GM10266 (cell line): ENCODE results near the gene NUB1.

Experiments used
- DNase-seq: peaks from one replicate; pipeline ENCODE4 v3.0.0; 2012; ENCODE audit errors: extremely low spot score
- CTCF ChIP-seq: IDR thresholded peaks from 2 replicates; pipeline ENCODE4 v1.5.1; 2012; ENCODE audit warnings: mild to moderate bottlenecking, low read depth; ENCODE audit not compliant: control insufficient read depth, insufficient read depth; ENCODE audit errors: missing control alignments

The NUB1 gene

GRCh38 chr7:151345576-151346469 is 4.2 kb downstream of the NUB1 start:
- no peak for TF ChIP-seq CTCF

GRCh38 chr7:151346470-151346769 is 4.8 kb downstream of the NUB1 start:
- no peak for DNase-seq
- TF ChIP-seq CTCF: no peak

More at GRCh38 chr7:151345576-151346469, 4.2 kb downstream of the NUB1 start:
- DNase-seq: no peak

GRCh38 chr7:151347200-151347599 is 5.6 kb downstream of the NUB1 start:
- no peak for TF ChIP-seq CTCF
- DNase-seq: no peak

GRCh38 chr7:151348970-151349369 is 7.4 kb downstream of the NUB1 start:
- no peak for TF ChIP-seq CTCF
- no peak for DNase-seq

- TF ChIP-seq CTCF: no peak
- no peak for DNase-seq
Measured at GRCh38 chr7:151349507-151349853, 7.9 kb downstream of the NUB1 start.

- DNase-seq: peak; percentile 25
- peak; percentile 77 for TF ChIP-seq CTCF
Measured at GRCh38 chr7:151351027-151351426, 9.4 kb downstream of the NUB1 start.

- peak; percentile 59 for DNase-seq
- TF ChIP-seq CTCF: no peak
Measured at GRCh38 chr7:151351967-151352366, 10.4 kb downstream of the NUB1 start.
